Activated T-helper 9 cell treated with anti-CD3 and anti-CD28 coated beads, Interleukin-2, amount 50 U/mL, for 16 hours (primary cell): ENCODE results near the gene ANKRD42.
"Not testable (repeated sequence)": the region's sequence is repeated elsewhere in the genome, so short reads cannot be mapped to it uniquely, and the experiment has no call there.

ENCODE experiments used
- DNase-seq: peaks from one replicate; pipeline ENCODE4 v3.0.0-alpha.2; 2020; ENCODE audit warnings: low read depth

Gene ANKRD42

DNA sequence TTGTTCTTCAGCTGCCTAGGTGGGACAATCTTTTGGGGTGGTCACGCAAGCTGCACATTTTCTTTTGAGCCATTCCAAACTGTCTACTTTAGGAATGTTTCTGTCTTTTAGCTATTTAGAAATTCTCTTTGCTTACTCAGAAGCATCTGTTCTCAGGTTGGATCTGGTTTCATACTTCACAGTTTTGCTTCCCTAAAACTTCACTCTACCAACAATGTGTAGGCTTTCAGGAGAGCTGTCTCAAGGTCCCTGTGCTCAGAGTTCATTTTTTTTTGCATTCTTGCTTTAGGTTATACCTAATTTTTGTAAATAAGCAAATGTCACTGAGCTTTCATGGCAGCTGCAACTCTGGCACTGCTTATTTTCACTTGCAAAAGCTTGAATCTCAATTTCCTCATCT lies 55.9 kb downstream of the ANKRD42 start:
- no peak for DNase-seq

DNA sequence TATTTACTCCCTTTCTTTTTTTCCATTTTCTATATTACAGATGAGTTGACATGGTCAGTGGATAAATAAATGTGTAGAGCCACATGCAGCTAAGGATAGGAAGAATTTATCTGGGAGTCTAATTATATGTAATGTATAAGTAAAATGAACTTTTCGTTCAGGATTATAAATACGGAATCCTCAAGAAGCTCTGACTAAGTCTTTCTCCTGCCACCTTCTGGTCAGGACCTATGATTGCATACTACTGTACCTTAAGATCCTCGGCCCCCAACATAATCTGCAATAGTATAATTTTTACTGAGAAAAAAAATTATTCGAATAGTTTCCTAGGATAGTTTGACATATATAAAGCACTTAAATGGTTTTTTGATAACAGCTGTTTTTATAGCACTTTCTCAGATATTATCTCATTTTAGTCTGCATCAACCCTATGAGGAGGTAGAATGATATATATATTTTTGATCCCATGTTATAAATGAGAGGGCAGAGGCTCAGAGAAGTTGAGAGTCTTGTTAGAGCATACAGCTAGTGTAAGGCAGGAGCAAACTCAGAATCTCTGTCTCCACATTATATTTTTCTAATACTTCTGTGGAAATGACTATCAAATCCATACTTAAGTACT lies 56.6 kb downstream of the ANKRD42 start:
- DNase-seq, result no peak

DNA sequence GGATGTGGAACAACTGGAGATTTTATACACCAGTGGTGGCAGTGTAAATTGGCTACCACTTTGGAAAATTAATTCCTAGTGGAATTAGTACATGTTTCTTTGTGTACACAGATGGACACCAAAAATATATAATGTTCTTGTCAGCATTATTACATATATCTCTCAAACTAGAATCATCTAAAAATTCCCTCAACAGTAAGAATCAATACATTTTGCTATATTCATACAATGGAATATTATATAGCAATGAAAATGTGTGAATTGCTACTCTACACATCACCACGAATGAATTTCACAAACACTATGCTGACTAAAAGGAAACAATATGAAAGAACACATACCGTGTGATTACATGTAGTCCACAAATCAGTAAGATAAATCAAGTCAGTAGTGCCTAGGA lies 58.8 kb downstream of the ANKRD42 start:
- no peak for DNase-seq

DNA sequence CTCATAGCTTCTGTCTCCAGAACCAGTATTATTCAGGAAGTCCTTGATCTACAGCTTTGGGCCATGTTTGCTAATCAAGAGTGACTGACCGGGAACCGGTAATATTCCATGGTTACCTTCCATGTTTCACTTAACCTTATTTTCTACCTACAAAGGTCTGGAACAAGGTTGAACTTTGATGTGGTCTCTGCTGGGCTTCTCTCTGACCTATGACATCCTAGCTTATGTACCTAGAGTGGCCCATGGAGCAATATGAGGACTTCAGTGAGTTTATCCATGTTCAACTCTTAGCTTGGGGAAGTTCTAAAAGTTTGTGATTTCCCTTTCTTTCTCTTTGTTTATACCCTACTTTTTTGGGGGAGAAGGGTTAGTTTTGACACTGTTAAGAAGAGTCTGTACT lies 59.4 kb downstream of the ANKRD42 start:
- DNase-seq, result no peak

DNA sequence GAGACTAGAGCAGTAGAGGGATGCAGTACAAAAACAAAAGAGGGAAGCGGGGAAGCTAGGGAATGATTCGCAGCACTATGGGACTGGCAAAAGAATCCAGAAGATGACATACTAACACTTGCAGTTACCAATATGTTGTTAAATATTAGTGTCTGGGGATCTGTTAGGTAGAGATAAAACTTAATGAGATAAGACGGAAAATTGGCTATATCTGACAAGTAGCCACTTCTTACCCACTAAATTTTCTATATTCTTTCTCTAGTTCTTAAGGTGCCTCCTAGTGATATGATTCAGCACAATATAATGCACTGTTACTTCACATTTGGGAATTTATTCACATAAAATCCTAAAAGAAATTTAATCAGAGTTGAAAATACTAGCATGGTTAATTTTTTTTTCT lies 61.9 kb downstream of the ANKRD42 start:
- DNase-seq, result no peak

DNA sequence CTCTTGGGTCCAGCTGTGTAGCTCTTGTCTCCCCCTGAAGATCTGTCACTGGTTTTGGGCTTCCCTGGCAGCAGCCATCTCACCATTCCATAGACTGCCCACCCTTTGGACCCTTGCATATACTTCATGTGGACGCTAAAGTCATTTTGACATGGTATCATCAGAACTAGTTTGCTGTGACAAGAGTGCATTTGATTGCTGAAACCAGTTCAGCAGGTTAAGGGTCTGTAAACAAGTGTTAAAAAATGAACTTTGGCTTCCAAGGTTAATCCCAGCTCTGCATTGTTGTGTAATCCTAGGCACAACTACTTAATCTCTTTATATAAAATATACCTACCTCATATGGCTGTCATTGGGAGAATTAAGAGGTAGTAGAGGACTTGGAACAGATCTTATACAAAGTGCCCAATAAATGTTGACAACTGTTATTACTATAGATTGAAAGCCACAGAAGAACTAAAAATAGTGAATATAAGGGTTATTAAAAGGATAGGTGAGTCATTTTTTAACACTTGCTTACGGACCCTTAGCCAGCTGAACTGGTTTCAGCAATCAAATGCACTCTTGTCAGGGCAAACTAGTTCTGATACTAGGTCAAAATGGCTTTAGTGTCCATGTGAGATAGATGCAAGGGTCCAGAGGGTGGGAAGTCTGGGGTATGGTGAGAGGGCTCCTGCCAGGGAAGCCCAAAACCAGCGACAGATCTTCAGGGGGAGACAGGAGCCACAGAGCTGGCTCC lies 63.3 kb downstream of the ANKRD42 start:
- no peak for DNase-seq

DNA sequence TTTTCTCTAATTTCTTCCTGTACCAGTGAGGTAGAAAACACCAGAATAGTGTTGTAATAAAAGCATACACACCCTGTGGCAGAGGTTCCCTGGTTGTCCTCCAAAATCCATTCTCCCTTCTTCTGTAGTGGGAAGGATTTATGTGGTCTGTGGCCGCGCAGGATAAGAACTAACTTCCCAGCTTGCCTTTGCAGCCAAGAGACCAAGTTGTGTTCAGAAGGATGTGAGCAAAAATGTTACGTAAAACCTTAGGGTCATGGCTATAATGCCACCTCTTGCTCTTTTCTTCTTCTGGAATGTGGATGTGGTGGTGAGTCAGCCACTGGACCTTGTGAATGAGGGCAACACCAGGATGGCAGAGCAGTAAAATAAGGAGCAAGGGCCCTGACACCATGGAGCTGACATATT lies 64.3 kb downstream of the ANKRD42 start:
- no peak for DNase-seq

DNA sequence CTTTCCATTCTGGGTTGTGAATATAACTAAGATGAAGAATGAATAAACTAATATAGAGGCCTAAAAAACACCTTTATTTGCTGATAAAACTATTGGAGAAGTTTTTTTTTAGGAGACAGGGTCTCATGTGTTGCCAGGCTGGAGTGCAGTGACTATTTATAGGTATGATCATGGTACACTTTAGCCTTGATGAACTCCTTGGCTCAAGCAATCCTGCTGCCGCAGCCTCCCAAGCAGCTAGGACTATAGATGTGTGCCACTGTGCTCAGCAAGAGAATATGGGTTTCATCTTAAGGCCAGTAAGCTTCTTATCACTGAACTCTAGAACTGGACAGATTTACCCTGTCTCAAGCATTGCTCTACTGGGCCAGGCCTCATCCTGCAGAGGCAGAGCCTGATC lies 66.0 kb downstream of the ANKRD42 start:
- no peak for DNase-seq

DNA sequence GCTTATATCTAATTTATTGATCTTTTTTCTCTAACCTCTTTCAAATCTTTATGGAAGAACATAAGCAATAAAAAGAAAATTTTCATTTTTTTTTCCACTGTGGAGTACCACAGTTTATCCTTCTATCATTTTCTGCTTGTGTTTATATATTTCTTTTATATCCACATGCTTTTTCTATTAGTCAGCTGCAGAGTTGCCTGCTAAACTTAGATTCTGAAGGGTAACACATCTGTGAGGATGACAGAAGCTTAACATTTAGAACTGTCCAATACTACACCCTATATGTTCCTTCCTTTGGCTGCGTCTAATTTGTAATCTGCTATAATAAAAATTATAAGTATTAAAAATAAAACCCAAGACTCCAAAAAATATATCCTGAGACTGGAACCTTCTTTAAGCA lies 71.8 kb downstream of the ANKRD42 start:
- no peak for DNase-seq

DNA sequence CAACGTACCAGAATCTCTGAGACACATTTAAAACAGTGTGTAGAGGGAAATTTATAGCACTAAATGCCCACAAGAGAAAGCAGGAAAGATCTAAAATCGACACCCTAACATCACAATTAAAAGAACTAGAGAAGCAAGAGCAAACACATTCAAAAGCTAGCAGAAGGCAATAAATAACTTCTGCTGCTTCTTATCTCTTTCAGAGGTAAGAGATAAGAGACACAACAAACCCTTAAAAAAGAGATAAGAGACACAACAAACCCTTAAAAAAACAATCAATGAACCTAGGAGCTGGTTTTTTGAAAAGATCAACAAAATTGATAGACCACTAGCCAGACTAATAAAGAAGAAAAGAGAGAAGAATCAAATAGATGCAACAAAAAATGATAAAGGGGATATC lies 75.6 kb downstream of the ANKRD42 start:
- not testable (repeated sequence) for DNase-seq

DNA sequence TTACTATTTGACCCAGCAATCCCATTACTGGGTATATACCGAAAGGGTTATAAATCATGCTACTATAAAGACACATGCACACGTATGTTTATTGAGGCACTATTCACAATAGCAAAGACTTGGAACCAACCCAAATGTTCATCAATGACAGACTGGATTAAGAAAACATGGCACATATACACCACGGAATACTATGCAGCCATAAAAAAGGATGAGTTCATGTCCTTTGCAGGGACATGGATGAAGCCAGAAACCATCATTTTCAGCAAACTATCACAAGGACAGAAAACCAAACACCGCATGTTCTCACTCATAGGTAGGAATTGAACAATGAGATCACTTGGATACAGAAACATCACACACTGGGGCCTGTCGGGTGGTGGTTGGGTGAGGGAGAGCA lies 78.2 kb downstream of the ANKRD42 start:
- DNase-seq, result not testable (repeated sequence)

DNA sequence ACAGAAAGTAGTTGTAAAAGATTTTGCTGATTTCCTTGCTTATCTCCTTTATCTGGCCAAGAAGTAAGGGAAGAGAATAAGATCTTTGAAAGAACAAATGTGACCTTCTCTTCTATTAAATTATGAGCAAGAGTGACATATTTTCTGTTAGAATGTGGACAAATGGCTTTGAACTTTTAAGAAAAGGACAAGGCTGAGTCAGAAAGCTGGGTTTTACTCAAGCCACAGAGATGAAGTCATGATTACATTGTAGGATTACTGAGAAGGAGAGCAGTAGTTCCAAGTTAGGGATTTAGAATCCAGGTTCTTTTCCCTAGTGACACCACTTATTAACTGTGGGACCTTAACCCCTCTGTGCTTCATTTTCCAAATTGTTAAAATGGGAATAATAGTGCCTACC lies 79.1 kb downstream of the ANKRD42 start:
- DNase-seq, result no peak

DNA sequence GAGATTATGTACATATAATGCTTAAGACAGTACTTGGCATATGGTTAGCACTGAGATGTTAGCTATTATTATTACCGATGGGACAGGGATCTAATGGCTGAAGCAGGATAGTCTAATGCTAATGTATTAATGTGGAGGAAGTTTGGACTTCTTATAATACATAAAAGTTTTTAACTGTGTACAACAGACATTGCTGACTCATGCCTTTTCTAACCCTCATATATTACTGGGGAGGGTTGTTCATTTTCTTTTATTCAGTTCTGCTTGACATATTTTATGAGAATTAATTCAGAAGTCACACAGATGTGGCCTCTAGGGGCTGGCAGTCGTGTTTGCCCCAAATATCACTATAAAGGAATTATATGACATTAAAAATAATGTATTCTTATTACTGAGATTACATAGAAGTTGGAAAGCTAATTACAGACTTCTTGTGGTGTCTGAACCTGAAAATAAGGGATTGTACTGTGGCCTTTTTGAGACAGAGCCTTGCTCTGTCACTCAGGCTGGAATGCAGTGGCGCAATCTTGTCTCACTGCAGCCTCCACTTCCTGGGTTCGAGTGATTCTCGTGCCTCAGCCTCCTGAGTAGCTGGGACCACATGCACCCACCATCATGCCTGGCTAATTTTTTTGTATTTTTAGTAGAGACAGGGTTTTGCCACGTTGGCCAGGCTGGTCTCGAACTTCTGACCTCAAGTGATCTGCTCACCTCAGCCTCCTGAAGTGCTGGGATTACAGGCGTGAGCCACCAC lies 82.6 kb downstream of the ANKRD42 start:
- no peak for DNase-seq

DNA sequence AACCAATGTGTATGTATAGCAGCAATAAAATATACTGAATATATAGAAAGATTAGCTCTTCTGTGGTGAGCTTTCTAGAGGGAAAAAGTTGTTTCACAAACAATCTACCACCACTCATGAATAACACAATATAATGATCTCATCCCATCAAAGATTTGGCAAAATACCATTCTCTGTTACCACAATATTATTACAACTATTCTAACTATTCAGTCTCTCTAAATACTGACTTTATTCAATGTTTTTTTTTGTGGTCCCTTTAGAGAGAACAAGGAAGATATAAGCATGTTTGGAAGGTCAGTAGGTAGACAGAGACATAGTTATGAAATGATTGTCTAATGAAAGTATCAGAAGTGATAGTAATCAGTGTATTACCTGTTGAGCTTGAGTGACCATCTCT lies 84.8 kb downstream of the ANKRD42 start:
- DNase-seq, result no peak

DNA sequence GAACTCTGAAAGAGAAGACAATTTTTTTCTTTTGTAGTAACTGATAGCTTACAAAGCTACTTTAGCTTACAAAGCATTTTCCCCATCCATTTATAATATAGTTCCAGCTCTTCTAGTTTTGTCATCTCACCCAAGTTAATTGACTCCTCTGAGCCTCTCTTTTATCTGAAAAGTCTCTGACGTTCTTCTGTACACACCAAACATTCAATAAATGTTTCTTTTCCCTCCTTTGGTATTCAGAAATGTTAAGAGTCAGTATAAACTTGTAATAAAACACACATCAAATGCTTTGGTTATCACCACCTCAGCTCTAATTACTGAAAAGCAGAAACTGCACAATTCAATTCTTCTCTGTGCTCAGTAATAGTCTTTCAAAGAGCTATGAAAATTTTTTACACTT lies 86.7 kb downstream of the ANKRD42 start:
- DNase-seq, result no peak

DNA sequence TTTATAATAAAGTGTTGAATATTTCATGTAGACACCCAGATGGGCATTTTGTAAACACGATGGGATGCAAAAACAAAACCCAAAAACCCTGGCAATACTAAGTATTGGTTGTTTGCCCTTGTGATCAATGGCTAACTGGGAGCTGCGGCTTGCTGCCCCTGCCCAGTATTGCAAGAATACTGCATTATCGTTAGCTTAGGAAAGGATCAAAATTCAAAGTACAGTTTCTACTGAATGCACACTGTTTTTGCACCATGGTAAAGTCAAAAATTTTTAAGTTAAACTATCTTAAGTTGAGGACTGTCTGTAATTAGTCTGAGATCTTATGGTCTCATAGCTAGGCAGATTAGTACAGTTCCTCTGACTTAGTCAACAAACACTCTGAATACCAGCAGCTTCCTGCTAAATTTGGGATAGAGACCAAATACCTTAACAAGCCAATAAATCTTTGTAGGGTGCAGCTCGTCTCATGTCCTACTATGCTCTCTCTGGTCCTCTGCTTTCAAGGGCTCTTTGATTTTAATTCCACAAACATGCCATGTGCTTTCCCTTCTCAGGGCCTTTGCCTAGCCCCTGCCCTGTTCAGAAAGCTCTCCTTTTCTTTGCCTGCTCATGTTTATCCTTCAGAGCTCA lies 88.7 kb downstream of the ANKRD42 start:
- DNase-seq, result no peak

DNA sequence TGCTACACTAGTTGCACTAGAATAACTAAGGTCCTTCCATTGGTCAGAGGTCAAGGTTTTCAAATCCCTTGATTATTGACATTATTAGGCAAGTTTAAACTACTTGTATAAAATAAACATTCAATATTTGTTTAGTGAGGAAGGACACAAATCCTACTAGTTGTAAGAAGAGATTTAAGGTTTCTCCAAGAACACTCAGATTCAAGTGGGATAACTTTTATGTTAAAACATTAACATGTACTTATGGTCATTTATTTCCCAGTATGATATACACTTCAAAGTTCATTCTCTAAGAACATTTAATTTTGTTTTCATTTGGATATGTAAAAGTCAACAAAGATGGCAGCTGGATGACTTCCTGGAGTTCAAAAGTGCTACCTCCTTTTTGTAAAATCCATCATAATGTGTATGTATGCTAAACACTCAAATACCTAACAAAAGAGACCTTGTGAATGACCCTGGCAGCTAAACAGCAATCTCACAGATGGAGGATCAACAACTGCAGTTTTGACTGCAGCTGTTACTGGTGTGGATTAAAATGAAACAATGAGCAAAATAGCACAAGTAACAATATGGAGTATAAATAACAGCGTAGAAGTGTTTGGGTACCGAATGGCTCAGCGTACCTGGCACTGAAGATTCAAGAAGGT lies 91.1 kb downstream of the ANKRD42 start:
- no peak for DNase-seq

DNA sequence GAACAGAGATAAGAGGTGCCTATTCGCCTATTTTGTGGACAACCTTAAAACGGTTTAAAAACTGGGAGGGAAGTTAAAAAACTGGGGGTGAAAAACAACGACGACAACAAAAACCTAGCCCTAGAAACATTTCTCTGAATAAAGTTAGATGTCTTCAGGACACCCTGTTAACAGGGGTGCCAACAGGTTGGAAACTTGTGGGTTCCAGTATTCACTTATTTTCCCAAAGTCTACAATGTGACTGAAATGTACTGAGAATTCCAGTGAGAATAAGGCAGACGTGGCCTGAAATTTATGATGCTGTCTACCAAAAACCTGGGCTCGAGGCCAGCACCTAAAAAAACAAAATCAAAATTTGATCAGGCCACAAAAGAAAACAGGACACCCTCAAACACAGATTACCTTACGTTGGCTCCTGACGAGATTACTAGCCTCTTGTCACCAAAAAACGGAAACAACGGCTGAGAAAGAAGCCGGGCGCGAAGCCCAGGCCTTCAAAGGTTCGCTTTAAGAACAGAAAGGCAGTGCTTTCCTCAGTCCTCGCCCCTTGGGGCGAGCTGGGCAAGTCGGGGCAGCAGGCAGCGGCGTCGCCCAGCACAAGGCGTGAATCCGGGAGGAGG lies 91.7 kb downstream of the ANKRD42 start:
- no peak for DNase-seq

DNA sequence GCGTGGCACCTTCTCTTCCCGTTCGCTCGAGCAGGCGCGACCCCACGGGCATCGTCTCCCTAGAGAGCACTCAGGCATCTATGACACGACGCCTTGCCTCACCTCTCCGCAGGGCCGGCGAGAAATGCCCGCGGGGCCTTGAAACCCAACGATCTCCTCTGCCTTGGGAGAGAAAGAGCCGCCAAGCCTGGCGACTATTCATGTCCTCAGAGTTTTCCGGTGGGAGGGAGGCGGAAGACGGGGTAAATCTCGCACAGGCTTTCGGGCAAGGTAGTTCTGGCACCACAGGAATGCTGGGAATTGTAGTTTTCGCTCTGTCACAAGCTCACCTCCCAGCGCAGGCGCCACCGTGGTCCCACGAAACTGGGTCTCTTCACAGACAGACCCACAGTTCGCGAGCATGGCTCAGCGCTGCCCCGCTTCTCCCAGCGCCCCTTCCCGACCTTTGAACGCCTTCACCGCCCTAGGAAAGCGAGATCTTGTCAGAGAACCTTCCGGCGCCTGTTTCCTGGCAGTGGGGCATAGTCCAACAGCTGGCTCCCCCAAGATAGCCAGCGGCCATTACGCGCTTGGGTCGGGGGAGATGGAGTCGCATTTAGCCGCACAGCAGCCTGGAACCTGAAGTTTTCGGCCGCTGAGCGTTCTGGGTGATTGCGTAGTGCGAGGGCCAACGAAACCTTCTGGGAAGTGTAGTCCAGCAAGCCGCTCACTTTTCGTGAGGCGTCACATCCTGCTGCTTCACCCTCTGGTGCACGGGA lies 92.4 kb downstream of the ANKRD42 start, which contains the start of gene CCDC90B:
Gene CCDC90B, minus strand, starts transcription at position 597 of the 758 bp plus-strand sequence. Its CDS starts 395 bp downstream, at position 202.
- peak; percentile 89 for DNase-seq

DNA sequence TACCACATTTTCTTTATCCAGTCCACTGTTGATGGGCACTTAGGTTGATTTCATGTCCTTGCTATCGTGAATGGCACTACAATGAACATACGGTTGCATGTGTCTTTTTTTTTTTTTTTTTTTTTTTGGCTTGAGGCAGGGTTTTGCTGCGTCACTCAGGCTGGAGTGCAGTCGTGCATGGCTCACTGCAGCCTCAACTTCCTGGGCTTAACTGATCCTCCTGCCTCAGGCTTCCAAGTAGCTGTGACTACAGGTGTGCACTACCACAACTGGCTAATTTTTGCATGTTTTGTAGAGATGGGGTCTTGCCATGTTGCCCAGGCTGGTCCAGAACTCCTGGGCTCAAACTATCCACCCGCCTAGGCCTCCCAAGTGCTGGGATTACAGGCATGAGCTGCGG lies 94.1 kb downstream of the ANKRD42 start:
- DNase-seq, result no peak
